GM12891 (cell line): ENCODE measurements around the gene TMEM239.
A peak's percentile ranks its signal among the peaks of the same experiment; 100 is the strongest.

Experiments
- DNase-seq: peaks from one replicate; pipeline ENCODE4 v3.0.0; 2011; ENCODE audit warnings: low spot score; ENCODE audit not compliant: insufficient read length
- FAIRE-seq: peaks from 2 replicates; lab custom pipeline; 2011; peaks lifted over from hg19 to GRCh38; lab: Jason Lieb, UNC
- PAX5 ChIP-seq: IDR thresholded peaks from 2 replicates; pipeline ENCODE4 v1.6.1; 2011; ENCODE audit warnings: low read length, moderate library complexity, mild to moderate bottlenecking; ENCODE audit not compliant: insufficient read depth, severe bottlenecking
- POLR2A ChIP-seq: IDR thresholded peaks from 2 replicates; pipeline ENCODE4 v1.6.1; 2011; ENCODE audit warnings: low read depth, low read length, control low read depth
- POLR2AphosphoS5 ChIP-seq: IDR thresholded peaks from 2 replicates; pipeline ENCODE4 v1.6.1; 2011; ENCODE audit warnings: low read depth, low read length, control low read depth
- POU2F2 ChIP-seq: IDR thresholded peaks from 2 replicates; pipeline ENCODE4 v1.6.1; 2011; ENCODE audit warnings: low read depth, mild to moderate bottlenecking, control low read depth, low read length, moderate library complexity
- SPI1 ChIP-seq: IDR thresholded peaks from 2 replicates; pipeline ENCODE4 v1.6.1; 2011; ENCODE audit warnings: low read depth, low read length, control low read depth
- TAF1 ChIP-seq: IDR thresholded peaks from 2 replicates; pipeline ENCODE4 v1.6.1; 2011; ENCODE audit warnings: low read depth, low read length, control low read depth

TMEM239 gene

DNA sequence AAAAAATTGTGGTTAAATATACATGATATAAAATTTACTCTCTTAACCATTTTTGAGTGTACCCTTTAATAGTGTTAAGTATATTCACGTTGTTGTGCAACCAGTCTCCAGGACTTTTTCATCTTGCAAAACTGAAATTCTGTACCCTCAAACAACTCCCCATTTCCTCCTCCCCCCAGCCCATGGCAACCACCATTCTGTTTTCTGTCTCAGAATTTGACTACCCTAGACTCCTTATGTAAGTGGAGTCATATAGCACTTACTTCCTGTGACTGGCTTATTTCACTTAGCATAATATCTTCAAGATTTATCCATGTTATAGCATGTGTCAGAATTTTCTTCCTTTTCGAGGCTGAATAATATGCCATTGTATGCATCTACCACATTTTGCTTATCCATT lies 29.4 kb downstream of the TMEM239 start:
- TF ChIP-seq POLR2A (no peak), POU2F2 (no peak), POLR2AphosphoS5 (no peak), PAX5 (no peak), TAF1 (no peak), SPI1 (no peak)
- FAIRE-seq (no peak), DNase-seq (no peak)

GRCh38 chr20:2846698-2847097 lies 30.5 kb downstream of the TMEM239 start:
- DNase-seq (no peak), FAIRE-seq (no peak)
- TF ChIP-seq TAF1 (no peak), POU2F2 (no peak), POLR2A (no peak), SPI1 (no peak), POLR2AphosphoS5 (no peak), PAX5 (no peak)

GRCh38 chr20:2847802-2848201 lies 31.6 kb downstream of the TMEM239 start:
- FAIRE-seq (no peak), DNase-seq (no peak)
- TF ChIP-seq POLR2A (no peak), PAX5 (no peak)

DNA sequence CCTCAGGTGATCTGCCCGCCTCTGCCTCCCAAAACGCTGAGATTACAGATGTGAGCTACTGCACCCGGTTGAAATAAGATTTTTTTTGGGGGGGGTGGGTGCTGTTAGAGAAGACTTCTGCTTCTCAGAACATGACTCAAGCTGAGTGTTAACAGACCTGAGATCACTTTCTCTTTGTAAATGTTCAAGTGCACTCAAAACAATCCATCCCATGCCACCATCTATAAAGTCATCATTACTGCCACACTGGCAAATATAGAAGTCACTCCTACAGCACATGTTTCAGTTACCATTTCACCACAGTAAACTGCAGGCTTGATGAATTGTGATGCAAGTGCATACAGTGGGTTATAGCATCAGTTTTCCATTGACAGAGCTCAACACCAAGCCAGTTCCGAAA lies 33.4 kb downstream of the TMEM239 start:
- FAIRE-seq (peak; percentile 23), DNase-seq (no peak)
- TF ChIP-seq POLR2AphosphoS5 (no peak), POLR2A (no peak), POU2F2 (no peak), SPI1 (no peak), PAX5 (no peak), TAF1 (no peak)

GRCh38 chr20:2851086-2851485 lies 34.9 kb downstream of the TMEM239 start:
- TF ChIP-seq PAX5 (no peak), POLR2AphosphoS5 (no peak), SPI1 (no peak), TAF1 (no peak), POLR2A (no peak)
- DNase-seq: no peak
- no peak for FAIRE-seq

GRCh38 chr20:2858591-2858990 lies 42.4 kb downstream of the TMEM239 start:
- DNase-seq (no peak), FAIRE-seq (no peak)
- TF ChIP-seq POLR2AphosphoS5: no peak
- TF ChIP-seq SPI1: no peak
- TF ChIP-seq POU2F2: no peak
- TF ChIP-seq TAF1: no peak
- TF ChIP-seq POLR2A: no peak
- no peak for TF ChIP-seq PAX5

DNA sequence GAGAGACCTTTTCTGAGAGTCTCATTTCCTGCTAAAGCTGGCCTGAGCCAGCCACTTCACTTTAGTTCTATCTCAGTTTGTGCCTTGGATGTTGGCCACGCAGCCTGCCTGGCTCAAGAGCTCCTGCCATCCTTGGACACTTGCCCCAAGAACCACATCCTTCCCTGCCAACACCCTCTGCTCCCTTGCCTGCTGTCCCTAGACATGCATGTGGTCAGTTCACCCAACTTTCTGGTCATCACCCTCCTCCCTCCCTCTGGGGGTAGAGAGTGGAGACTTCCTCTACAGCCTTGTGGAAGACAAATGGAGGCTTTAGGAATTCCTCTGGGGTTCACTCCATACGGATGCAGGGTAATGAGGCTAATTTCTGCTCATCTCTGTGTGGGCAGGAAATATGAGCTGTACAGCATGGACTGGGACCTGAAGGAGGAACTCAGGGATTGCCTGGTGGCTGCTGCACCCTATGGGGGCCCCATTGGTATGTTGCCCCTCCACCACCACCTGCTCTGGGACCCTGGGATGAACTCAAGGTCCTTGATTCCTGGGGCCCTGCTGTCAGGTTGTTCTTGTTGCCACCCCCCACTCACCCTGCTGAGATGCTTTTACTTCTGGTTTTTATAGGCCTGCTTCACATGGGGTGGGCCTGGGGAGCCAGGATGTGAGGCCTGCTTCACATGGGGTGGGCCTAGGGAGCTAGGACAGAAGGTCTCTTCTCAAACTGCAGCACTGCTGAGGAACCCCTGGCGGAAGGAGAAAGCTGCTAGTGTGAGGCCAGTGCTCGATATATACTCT lies 43.4 kb downstream of the TMEM239 start:
- DNase-seq (no peak), FAIRE-seq (no peak)
- no peak for TF ChIP-seq POLR2AphosphoS5
- no peak for TF ChIP-seq POLR2A
- no peak for TF ChIP-seq SPI1
- TF ChIP-seq POU2F2: no peak
- TF ChIP-seq PAX5: no peak
- no peak for TF ChIP-seq TAF1

- FAIRE-seq: no peak
- no peak for DNase-seq
- no peak for TF ChIP-seq POLR2A
- no peak for TF ChIP-seq TAF1
- no peak for TF ChIP-seq PAX5
- no peak for TF ChIP-seq POLR2AphosphoS5
- TF ChIP-seq SPI1: no peak
- TF ChIP-seq POU2F2: no peak
These were observed 48.5 kb downstream of the TMEM239 start for GRCh38 chr20:2864626-2865025.

GRCh38 chr20:2865101-2865500 lies 48.9 kb downstream of the TMEM239 start:
- FAIRE-seq: no peak
- TF ChIP-seq TAF1: no peak
- no peak for TF ChIP-seq POU2F2
- no peak for TF ChIP-seq POLR2AphosphoS5
- no peak for TF ChIP-seq PAX5
- no peak for TF ChIP-seq SPI1
- no peak for TF ChIP-seq POLR2A

DNA sequence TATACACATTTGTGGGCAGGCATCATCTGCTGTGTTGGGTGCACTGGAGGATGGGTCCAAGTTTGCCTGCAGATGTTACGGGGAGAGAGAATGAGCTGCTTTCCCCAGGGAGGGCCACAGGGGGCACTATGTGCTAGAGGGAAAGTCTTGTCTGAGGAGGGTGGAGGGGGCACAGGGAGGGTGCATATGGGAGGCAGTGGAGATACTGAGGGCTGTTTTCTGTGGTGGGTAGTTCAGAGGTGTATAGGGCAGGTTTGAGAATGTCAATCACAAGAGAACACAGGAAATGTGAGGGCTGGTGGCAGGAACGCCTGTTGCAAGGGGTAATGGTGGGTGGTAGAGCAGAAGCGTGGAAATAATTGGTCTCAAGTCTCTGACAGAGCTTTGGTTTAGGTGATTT lies 49.5 kb downstream of the TMEM239 start:
- DNase-seq: no peak

More at GRCh38 chr20:2865101-2865500, 48.9 kb downstream of the TMEM239 start:
- DNase-seq: no peak

More for the DNA sequence above, 49.5 kb downstream of the TMEM239 start:
- FAIRE-seq: no peak
- TF ChIP-seq POLR2A (no peak), TAF1 (no peak), POLR2AphosphoS5 (no peak), PAX5 (no peak), POU2F2 (no peak), SPI1 (no peak)
